Measurements from ENCODE around the gene TAF1. TPM values are rescaled to one million over a fixed set of nuclear protein-coding genes. Genes with fewer than 3 reads are reported as not detected.

Gene TAF1
- total RNA-seq, 2 donors from 2014 or later: 43.1 to 44.9 TPM

DNA sequence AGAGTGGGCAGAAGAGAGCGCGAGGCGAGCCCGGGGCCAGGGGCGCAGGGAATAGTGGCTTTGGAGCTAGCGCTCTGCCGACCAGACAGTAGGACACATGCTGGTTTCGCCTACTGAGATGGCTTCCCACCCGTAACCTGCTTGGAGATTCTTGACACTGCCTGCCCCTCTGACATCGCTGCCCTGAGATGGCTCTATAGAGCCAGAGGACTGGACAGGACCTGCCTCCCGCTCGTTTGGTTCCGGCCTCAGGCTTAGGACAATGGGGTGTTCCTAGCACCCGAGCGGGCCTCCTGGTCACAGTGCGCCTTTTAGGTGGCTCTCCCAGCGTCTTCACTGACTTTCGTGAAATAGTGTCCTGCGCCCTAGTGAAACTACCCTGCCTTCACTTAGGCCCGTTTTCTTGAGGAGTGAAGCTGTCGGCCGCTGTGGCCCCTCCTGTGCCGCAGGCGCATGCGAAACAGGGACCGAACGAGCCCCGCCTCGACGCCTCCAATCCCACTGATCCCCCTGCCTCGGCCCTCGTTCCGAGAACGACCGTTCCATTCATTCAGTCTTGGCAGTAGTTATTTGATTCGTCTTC is 608 bp downstream of the TAF1 start:
- TF ChIP-seq, protein P1, sequence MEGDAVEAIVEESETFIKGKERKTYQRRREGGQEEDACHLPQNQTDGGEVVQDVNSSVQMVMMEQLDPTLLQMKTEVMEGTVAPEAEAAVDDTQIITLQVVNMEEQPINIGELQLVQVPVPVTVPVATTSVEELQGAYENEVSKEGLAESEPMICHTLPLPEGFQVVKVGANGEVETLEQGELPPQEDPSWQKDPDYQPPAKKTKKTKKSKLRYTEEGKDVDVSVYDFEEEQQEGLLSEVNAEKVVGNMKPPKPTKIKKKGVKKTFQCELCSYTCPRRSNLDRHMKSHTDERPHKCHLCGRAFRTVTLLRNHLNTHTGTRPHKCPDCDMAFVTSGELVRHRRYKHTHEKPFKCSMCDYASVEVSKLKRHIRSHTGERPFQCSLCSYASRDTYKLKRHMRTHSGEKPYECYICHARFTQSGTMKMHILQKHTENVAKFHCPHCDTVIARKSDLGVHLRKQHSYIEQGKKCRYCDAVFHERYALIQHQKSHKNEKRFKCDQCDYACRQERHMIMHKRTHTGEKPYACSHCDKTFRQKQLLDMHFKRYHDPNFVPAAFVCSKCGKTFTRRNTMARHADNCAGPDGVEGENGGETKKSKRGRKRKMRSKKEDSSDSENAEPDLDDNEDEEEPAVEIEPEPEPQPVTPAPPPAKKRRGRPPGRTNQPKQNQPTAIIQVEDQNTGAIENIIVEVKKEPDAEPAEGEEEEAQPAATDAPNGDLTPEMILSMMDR (conservative IDR thresholded peaks at IDR 0.05): no peak
- H3K9me3 ChIP-seq (ENCODE audit: control insufficient read depth, low read length): no peaks in the 10 kb centered on the region
- Mint-ChIP-seq H3K27me3 (ENCODE audit: insufficient read depth) (no peaks in the 10 kb centered on the region), H3K27ac (peak overlapping the region; percentile 93), H3K4me1 (peaks cover 2% of the 10 kb centered on the region), H3K36me3 (ENCODE audit: low read depth) (peaks cover 26% of the 10 kb centered on the region), H3K9me3 (peaks cover 63% of the 10 kb centered on the region), H3K4me3 (peak overlapping the region; percentile 87)
- H3K4me1 ChIP-seq (ENCODE audit: control insufficient read depth, insufficient read depth, low read length): no peaks in the 10 kb centered on the region
- 1% methylated on average over 36 of the region's 36 CpGs; no CpG with 5 or more reads in 1 of the 2 experiments for WGBS, 2 experiments (ENCODE audit: insufficient coverage in 1 of 2, insufficient read length in 1 of 2)
- peak overlapping the region; percentile 93 for H3K4me3 ChIP-seq (ENCODE audit: low read length)
- H3K9ac ChIP-seq (ENCODE audit: extremely low read depth, low read length, poor library complexity, severe bottlenecking): peak overlapping the region; percentile 69
- H3K36me3 ChIP-seq (ENCODE audit: control insufficient read depth, insufficient read depth, low read length): peaks cover 24% of the 10 kb centered on the region
- peak overlapping the region; percentile 66 for H3K27ac ChIP-seq (ENCODE audit: low read depth, low read length)
- no peaks in the 10 kb centered on the region for H3K27me3 ChIP-seq (ENCODE audit: control insufficient read depth, insufficient read depth, low read length, poor library complexity, severe bottlenecking)
- no peak for DNase-seq

DNA sequence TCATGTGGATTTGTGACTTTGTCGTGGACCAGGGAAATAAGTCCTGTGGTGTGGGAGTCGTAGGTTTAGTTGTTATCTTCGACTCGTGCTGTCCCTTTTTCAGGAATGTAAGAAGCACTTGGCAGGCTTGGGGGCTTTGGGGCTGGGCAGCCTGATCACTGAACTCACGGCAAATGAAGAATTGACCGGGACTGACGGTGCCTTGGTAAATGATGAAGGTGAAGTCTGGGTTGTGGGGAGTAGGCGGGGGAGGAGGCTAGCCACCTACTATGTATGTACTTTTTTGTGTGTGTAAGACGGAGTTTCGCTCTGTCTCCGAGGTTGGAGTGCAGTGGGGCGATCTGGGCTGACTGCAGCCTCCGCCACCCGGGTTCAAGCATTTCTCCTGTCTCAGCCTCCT is 1.2 kb downstream of the TAF1 start:
- H3K4me1 ChIP-seq (ENCODE audit: control insufficient read depth, insufficient read depth, low read length): no peaks in the 10 kb centered on the region
- no peak overlapping the region for H3K27ac ChIP-seq (ENCODE audit: low read depth, low read length)
- H3K4me1 Mint-ChIP-seq: peaks cover 2% of the 10 kb centered on the region
- H3K27ac Mint-ChIP-seq: no peak overlapping the region
- 20 to 47% methylated on average over 1 to 14 of the region's 14 CpGs for WGBS, 2 experiments (ENCODE audit: insufficient coverage in 1 of 2, insufficient read length in 1 of 2)
- peak overlapping the region; percentile 93 for H3K4me3 ChIP-seq (ENCODE audit: low read length)
- no peaks in the 10 kb centered on the region for H3K27me3 Mint-ChIP-seq (ENCODE audit: insufficient read depth)
- H3K9me3 Mint-ChIP-seq: peaks cover 66% of the 10 kb centered on the region
- DNase-seq: no peak
- H3K36me3 ChIP-seq (ENCODE audit: control insufficient read depth, insufficient read depth, low read length): peaks cover 26% of the 10 kb centered on the region
- no peaks in the 10 kb centered on the region for H3K27me3 ChIP-seq (ENCODE audit: control insufficient read depth, insufficient read depth, low read length, poor library complexity, severe bottlenecking)
- peak overlapping the region; percentile 69 for H3K9ac ChIP-seq (ENCODE audit: extremely low read depth, low read length, poor library complexity, severe bottlenecking)
- no peaks in the 10 kb centered on the region for H3K9me3 ChIP-seq (ENCODE audit: control insufficient read depth, low read length)
- H3K4me3 Mint-ChIP-seq: peak overlapping the region; percentile 87
- peaks cover 31% of the 10 kb centered on the region for H3K36me3 Mint-ChIP-seq (ENCODE audit: low read depth)
- TF ChIP-seq, protein P1 (conservative IDR thresholded peaks at IDR 0.05): no peak

DNA sequence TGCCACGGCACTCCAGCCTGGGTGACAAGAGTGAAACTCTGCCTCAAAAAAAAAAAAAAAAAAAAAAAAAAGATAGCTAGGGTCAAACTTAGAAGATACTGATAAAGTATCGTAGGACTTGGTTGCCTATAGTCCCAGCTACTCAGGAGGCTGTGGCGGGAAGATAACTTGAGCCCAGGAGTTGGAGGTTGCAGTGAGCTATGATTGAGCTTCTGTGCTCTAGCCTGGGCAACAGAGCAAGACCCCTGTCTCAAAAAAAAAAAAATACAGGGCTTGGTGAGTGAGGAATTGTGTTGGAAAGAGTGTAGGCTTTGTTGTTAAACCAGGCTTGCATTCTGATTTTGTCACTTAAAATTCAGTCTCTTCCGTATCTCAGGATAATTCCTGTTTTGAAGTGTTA is 6.2 kb downstream of the TAF1 start:
- H3K4me3 Mint-ChIP-seq: no peak overlapping the region

More for the DNA sequence above, 6.2 kb downstream of the TAF1 start:
- H3K9ac ChIP-seq (ENCODE audit: extremely low read depth, low read length, poor library complexity, severe bottlenecking): no peak overlapping the region
- H3K27ac ChIP-seq (ENCODE audit: low read depth, low read length): no peak overlapping the region
- WGBS, 2 experiments (ENCODE audit: insufficient coverage in 1 of 2, insufficient read length in 1 of 2): 96 to 100% methylated on average over 1 to 3 of the region's 4 CpGs
- Mint-ChIP-seq H3K27me3 (ENCODE audit: insufficient read depth) (no peaks in the 10 kb centered on the region), H3K36me3 (ENCODE audit: low read depth) (peaks cover 55% of the 10 kb centered on the region), H3K9me3 (peaks cover 72% of the 10 kb centered on the region), H3K27ac (no peak overlapping the region), H3K4me1 (peaks cover 1% of the 10 kb centered on the region)
- TF ChIP-seq, protein P1 (conservative IDR thresholded peaks at IDR 0.05): no peak
- no peak overlapping the region for H3K4me3 ChIP-seq (ENCODE audit: low read length)
- DNase-seq: no peak
- H3K4me1 ChIP-seq (ENCODE audit: control insufficient read depth, insufficient read depth, low read length): no peaks in the 10 kb centered on the region
- H3K9me3 ChIP-seq (ENCODE audit: control insufficient read depth, low read length): no peaks in the 10 kb centered on the region
- no peaks in the 10 kb centered on the region for H3K27me3 ChIP-seq (ENCODE audit: control insufficient read depth, insufficient read depth, low read length, poor library complexity, severe bottlenecking)
- peaks cover 55% of the 10 kb centered on the region for H3K36me3 ChIP-seq (ENCODE audit: control insufficient read depth, insufficient read depth, low read length)

Measured in endodermal cell (in vitro differentiated cells).